ENCODE results near the gene NWD2.
A peak's percentile ranks its signal among the peaks of the same experiment; 100 is the strongest.

NWD2 gene

GRCh38 chr4:37471971-37472370 lies 227.4 kb downstream of the NWD2 start (continued):
- TF ChIP-seq ZBTB11 (tag by site-specific recombination; conservative IDR thresholded peaks at IDR 0.05; ENCODE audit: low read depth), result no peak

GRCh38 chr4:37473807-37474206 lies 229.3 kb downstream of the NWD2 start:
- POLR2A ChIA-PET, result no interaction called here

GRCh38 chr4:37475087-37475486 lies 230.5 kb downstream of the NWD2 start:
- Histone ChIP-seq H3K4me1 (ENCODE audit: control insufficient read depth, insufficient read depth, low read length) (no peaks in the 10 kb centered on the region), H3K9me3 (ENCODE audit: control insufficient read depth, insufficient read depth, low read depth, low read length) (no peaks in the 10 kb centered on the region), H3K4me3 (ENCODE audit: low read depth, low read length) (no peak overlapping the region), H3K36me3 (ENCODE audit: control insufficient read depth in 2 of 2, insufficient read depth in 1 of 2, low read length in 2 of 2) (no peaks in the 10 kb centered on the region), H3K27ac (ENCODE audit: extremely low read depth, low read depth, low read length) (no peak overlapping the region)
- no peak for TF ChIP-seq PBX3 (CRISPR knock-in tag; IDR thresholded peaks at IDR 0.05)
- TF ChIP-seq GLI4 (tag by site-specific recombination; IDR thresholded peaks at IDR 0.05), result no peak
- no peak for TF ChIP-seq OSR2 (tag by site-specific recombination; IDR thresholded peaks at IDR 0.05)
- no peak for TF ChIP-seq ZNF157 (tag by site-specific recombination; IDR thresholded peaks at IDR 0.05)
- TF ChIP-seq ZNF302 (tag by site-specific recombination; IDR thresholded peaks at IDR 0.05; ENCODE audit: low read depth), result no peak
- no peak for TF ChIP-seq YY2 (tag by site-specific recombination; IDR thresholded peaks at IDR 0.05)
- no peak for TF ChIP-seq ZNF335 (tag by site-specific recombination; conservative IDR thresholded peaks at IDR 0.05)
- no peak for TF ChIP-seq SP3 (tag by site-specific recombination; IDR thresholded peaks at IDR 0.05)
- TF ChIP-seq PRDM10 (tag by site-specific recombination; IDR thresholded peaks at IDR 0.05), result no peak
- TF ChIP-seq ZNF114 (tag by site-specific recombination; IDR thresholded peaks at IDR 0.05), result no peak
- TF ChIP-seq ZNF366 (tag by site-specific recombination; conservative IDR thresholded peaks at IDR 0.05), result no peak
- TF ChIP-seq ZNF169 (tag by site-specific recombination; IDR thresholded peaks at IDR 0.05), result no peak
- TF ChIP-seq ZNF19 (tag by site-specific recombination; IDR thresholded peaks at IDR 0.05; ENCODE audit: low read depth), result no peak
- no peak for TF ChIP-seq ATF2 (tag by site-specific recombination; IDR thresholded peaks at IDR 0.05; ENCODE audit: low read depth)
- no peak for TF ChIP-seq ZNF670 (tag by site-specific recombination; IDR thresholded peaks at IDR 0.05; ENCODE audit: low read depth)
- TF ChIP-seq ZNF76 (tag by site-specific recombination; IDR thresholded peaks at IDR 0.05; ENCODE audit: borderline replicate concordance, low read depth), result no peak
- no peak for TF ChIP-seq ZNF791 (tag by site-specific recombination; IDR thresholded peaks at IDR 0.05)
- POLR2A ChIA-PET, result no interaction called here
- CTCF ChIA-PET, result interaction anchor here (0.6 kb wide), 1 partner anchor 1580 kb away, joined by 3 read pairs; no protein-coding TSS in a partner anchor

More at GRCh38 chr4:37473807-37474206, 229.3 kb downstream of the NWD2 start:
- TF ChIP-seq ZNF76 (tag by site-specific recombination; IDR thresholded peaks at IDR 0.05; ENCODE audit: borderline replicate concordance, low read depth) (no peak), ATF2 (tag by site-specific recombination; IDR thresholded peaks at IDR 0.05; ENCODE audit: low read depth) (peak; percentile 48; the same call in 1 of the 2 replicates)
- Histone ChIP-seq H3K4me1 (ENCODE audit: control insufficient read depth, insufficient read depth, low read length) (no peaks in the 10 kb centered on the region), H3K36me3 (ENCODE audit: control insufficient read depth in 2 of 2, insufficient read depth in 1 of 2, low read length in 2 of 2) (no peaks in the 10 kb centered on the region), H3K27ac (ENCODE audit: extremely low read depth, low read depth, low read length) (no peak overlapping the region), H3K9me3 (ENCODE audit: control insufficient read depth, insufficient read depth, low read depth, low read length) (no peaks in the 10 kb centered on the region), H3K4me3 (ENCODE audit: low read depth, low read length) (no peak overlapping the region)
- CTCF ChIA-PET, result no interaction called here
